SK-N-SH treated with all-trans-retinoic acid at 6 μM for 48 hours (cell line): ENCODE results near the gene ST6GAL1.
"Not testable (repeated sequence)": the region's sequence is repeated elsewhere in the genome, so short reads cannot be mapped to it uniquely, and the experiment has no call there.

Experiments
- ATAC-seq: fragments of 200-7000 bp; cut with Tn5 transposase; 3 replicates; pipeline ENCODE4 v1.9.1; 2020; ENCODE audit warnings: mild to moderate bottlenecking, moderate library complexity
- ARNTL ChIP-seq: fragments of 450-650 bp; formaldehyde crosslinking; IDR thresholded peaks from 2 replicates; pipeline ENCODE4 v1.5.0; 2020; ENCODE audit warnings: low read depth, mild to moderate bottlenecking, moderate library complexity, borderline replicate concordance
- BACH2 ChIP-seq: fragments of 250-450 bp; sonication (Bioruptor Pico); IDR thresholded peaks from 2 replicates; pipeline ENCODE4 v1.9.0; 2021; ENCODE audit warnings: mild to moderate bottlenecking, borderline replicate concordance
- CREB5 ChIP-seq: fragments of 250-450 bp; sonication (Bioruptor Pico); IDR thresholded peaks from 2 replicates; pipeline ENCODE4 v1.5.1; 2020; ENCODE audit warnings: low read depth, mild to moderate bottlenecking, moderate library complexity
- CSDC2 ChIP-seq: fragments of 250-450 bp; sonication (Bioruptor Pico); IDR thresholded peaks from 2 replicates; pipeline ENCODE4 v1.5.0; 2020; ENCODE audit warnings: mild to moderate bottlenecking, moderate library complexity
- ESRRG ChIP-seq: fragments of 250-450 bp; sonication (Bioruptor Pico); IDR thresholded peaks from 2 replicates; pipeline ENCODE4 v1.6.1; 2021; ENCODE audit warnings: mild to moderate bottlenecking
- GLIS3 ChIP-seq: fragments of 250-450 bp; sonication (Bioruptor Pico); IDR thresholded peaks from 2 replicates; pipeline ENCODE4 v1.5.0; 2020; ENCODE audit warnings: mild to moderate bottlenecking, moderate library complexity
- ISL1 ChIP-seq: fragments of 250-450 bp; sonication (Bioruptor Pico); IDR thresholded peaks from 2 replicates; pipeline ENCODE4 v2.1.2; 2022; ENCODE audit warnings: mild to moderate bottlenecking, moderate library complexity
- OSR1 ChIP-seq: fragments of 250-450 bp; sonication (Bioruptor Pico); IDR thresholded peaks from 2 replicates; pipeline ENCODE4 v1.8.0; 2022; ENCODE audit warnings: moderate library complexity, mild to moderate bottlenecking, inconsistent platforms
- POU6F1 ChIP-seq: fragments of 250-450 bp; sonication (Bioruptor Pico); IDR thresholded peaks from 2 replicates; pipeline ENCODE4 v1.8.0; 2021; ENCODE audit warnings: low read depth, mild to moderate bottlenecking, moderate library complexity, borderline replicate concordance
- PPARA ChIP-seq: fragments of 250-450 bp; sonication (Bioruptor Pico); IDR thresholded peaks from 2 replicates; pipeline ENCODE4 v1.5.0; 2020; ENCODE audit warnings: mild to moderate bottlenecking, borderline replicate concordance
- RARB ChIP-seq: fragments of 250-450 bp; sonication (Bioruptor Pico); IDR thresholded peaks from 2 replicates; pipeline ENCODE4 v1.8.0; 2021; ENCODE audit warnings: mild to moderate bottlenecking, moderate library complexity
- SNAI2 ChIP-seq: fragments of 250-450 bp; sonication (Bioruptor Pico); IDR thresholded peaks from 2 replicates; pipeline ENCODE4 v1.5.0; 2020; ENCODE audit warnings: mild to moderate bottlenecking, moderate library complexity
- TCF4 ChIP-seq: fragments of 250-450 bp; sonication (Bioruptor Pico); IDR thresholded peaks from 2 replicates; pipeline ENCODE4 v1.8.0; 2021; ENCODE audit warnings: mild to moderate bottlenecking, moderate library complexity, borderline replicate concordance
- TOX ChIP-seq: fragments of 250-450 bp; sonication (Bioruptor Pico); IDR thresholded peaks from 2 replicates; pipeline ENCODE4 v1.8.0; 2021; ENCODE audit warnings: mild to moderate bottlenecking, moderate library complexity, borderline replicate concordance
- ZC3H10 ChIP-seq: fragments of 250-450 bp; sonication (Bioruptor Pico); IDR thresholded peaks from 2 replicates; pipeline ENCODE4 v1.5.1; 2021; ENCODE audit warnings: mild to moderate bottlenecking, moderate library complexity
- ZFP3 ChIP-seq: fragments of 250-450 bp; sonication (Bioruptor Pico); IDR thresholded peaks from 2 replicates; pipeline ENCODE4 v1.5.0; 2020; ENCODE audit warnings: mild to moderate bottlenecking, moderate library complexity
- ZFP30 ChIP-seq: fragments of 450-650 bp; formaldehyde crosslinking; IDR thresholded peaks from 2 replicates; pipeline ENCODE4 v1.5.0; 2022; ENCODE audit warnings: mild to moderate bottlenecking, moderate library complexity
- ZNF565 ChIP-seq: fragments of 450-650 bp; formaldehyde crosslinking; conservative IDR thresholded peaks from 2 replicates; pipeline ENCODE4 v1.5.0; 2020; ENCODE audit warnings: low read depth, mild to moderate bottlenecking, moderate library complexity
- ZNF8 ChIP-seq: fragments of 450-650 bp; formaldehyde crosslinking; IDR thresholded peaks from 2 replicates; pipeline ENCODE4 v1.5.0; 2020; ENCODE audit warnings: mild to moderate bottlenecking, moderate library complexity
- TF ChIP-seq, protein P1 (sequence below): fragments of 250-450 bp; sonication (Bioruptor Pico); IDR thresholded peaks from 2 replicates; pipeline ENCODE4 v1.5.1; 2021; ENCODE audit warnings: mild to moderate bottlenecking, moderate library complexity
- TF ChIP-seq, protein P2 (sequence below): fragments of 250-450 bp; sonication (Bioruptor Pico); IDR thresholded peaks from 2 replicates; pipeline ENCODE4 v1.8.0; 2020; ENCODE audit warnings: mild to moderate bottlenecking, moderate library complexity, borderline replicate concordance

ST6GAL1 gene

DNA sequence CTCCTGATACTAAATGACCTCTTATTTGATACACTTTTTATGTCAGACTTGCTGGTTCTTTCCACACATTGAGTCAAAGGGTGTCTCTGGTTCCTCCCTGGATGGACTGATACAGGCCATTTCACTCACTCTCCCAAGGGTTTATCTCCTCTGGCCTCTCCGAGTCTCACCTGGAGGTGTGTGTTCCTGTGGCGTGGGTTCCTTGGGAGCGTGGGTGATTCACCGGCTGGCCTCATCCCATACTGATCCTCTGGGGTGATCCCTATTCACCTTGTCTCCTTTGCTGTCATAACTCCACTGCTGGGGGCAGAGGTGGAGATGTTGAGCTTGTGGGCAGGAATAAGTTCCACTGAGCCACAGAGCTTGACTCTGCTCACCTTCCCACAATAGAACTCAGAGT, 61.1 kb downstream of the ST6GAL1 start (continued):
- TF ChIP-seq TOX (CRISPR knock-in tag) = no peak
- TF ChIP-seq ISL1 (CRISPR knock-in tag) = no peak
- no peak for TF ChIP-seq ZC3H10 (CRISPR knock-in tag)
- TF ChIP-seq PPARA (CRISPR knock-in tag) = no peak
- TF ChIP-seq BACH2 (CRISPR knock-in tag) = no peak
- TF ChIP-seq, protein P1, sequence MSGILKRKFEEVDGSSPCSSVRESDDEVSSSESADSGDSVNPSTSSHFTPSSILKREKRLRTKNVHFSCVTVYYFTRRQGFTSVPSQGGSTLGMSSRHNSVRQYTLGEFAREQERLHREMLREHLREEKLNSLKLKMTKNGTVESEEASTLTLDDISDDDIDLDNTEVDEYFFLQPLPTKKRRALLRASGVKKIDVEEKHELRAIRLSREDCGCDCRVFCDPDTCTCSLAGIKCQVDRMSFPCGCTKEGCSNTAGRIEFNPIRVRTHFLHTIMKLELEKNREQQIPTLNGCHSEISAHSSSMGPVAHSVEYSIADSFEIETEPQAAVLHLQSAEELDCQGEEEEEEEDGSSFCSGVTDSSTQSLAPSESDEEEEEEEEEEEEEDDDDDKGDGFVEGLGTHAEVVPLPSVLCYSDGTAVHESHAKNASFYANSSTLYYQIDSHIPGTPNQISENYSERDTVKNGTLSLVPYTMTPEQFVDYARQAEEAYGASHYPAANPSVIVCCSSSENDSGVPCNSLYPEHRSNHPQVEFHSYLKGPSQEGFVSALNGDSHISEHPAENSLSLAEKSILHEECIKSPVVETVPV = no peak
- TF ChIP-seq ARNTL (CRISPR knock-in tag) = no peak
- TF ChIP-seq CSDC2 = no peak
- TF ChIP-seq TCF4 (CRISPR knock-in tag) = no peak
- TF ChIP-seq ZNF8 (CRISPR knock-in tag) = no peak
- TF ChIP-seq ZFP30 (CRISPR knock-in tag) = no peak

GRCh38 chr3:186992096-186992495, 61.8 kb downstream of the ST6GAL1 start:
- ATAC-seq = not testable (repeated sequence)

DNA sequence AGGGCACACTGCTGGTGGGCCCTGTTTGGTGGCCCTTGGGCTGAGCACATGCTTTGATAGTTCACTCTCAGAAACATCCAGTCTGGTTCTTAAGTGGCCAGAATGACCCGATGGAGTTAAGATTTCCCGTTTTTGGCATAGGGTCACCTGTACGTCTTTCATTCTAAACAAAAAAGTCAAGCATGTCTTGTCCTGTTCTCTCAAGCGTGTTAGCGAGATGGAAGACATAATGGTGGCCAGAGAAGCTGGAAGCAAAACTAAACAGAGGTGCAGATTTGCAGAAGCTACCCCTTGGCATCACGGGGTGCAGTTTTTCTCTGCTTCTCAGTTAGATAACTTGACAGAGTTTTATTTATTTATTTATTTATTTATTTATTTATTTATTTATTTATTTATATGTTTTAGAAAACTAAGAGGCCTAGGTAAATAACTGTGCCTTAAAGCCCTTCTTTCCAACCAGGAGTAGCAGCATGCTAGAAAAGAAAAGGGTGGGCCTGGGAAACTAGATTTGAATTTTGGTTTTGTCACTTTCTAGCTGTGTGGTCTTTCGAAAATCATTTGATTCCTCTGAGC, 63.0 kb downstream of the ST6GAL1 start:
- no peak for TF ChIP-seq ISL1 (CRISPR knock-in tag)
- no peak for ATAC-seq

DNA sequence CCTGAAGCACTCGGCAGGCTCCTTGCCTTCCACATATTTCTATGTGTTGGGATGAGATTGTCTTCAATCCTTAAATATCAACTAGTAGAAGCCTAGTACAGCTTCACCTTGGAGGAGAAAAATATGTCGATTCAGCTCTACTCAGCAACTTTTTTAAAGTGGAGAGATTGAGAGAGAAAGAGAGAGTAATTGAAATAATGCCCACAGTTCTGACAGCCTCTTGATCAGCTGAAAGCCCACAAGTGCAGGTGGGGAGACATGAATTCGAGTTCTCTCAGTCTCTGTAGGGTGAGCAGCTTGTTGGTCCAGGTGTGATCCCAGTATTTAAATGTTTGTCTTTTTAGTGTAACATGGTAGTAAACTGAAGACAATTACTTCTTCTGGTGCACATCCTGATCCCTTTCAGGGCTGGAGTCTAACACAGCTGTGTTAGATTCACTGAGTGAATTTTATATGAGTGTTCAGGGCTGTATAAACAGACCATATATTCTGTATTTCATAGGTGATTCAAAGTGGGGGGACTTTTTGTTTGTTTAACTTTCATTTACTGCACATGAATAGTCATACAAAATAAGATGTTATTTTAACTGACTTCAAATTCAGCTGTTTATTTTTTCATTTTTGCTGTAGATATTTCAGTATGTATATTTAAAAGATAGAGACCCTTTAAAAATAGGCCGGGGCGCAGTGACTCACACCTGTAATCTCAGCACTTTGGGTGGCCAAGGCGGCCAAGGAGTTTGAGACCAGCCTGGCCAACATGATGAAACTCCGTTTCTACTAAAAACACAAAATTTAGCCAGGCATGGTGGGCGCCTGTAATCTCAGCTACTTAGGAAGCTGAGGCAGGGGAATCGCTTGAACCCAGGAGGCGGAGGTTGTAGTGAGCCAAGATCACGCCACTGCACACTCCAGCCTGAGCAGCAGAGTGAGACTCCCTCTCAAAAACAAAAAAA, 64.0 kb downstream of the ST6GAL1 start:
- no peak for ATAC-seq
- TF ChIP-seq ESRRG (CRISPR knock-in tag) = no peak
- no peak for TF ChIP-seq RARB (CRISPR knock-in tag)
- TF ChIP-seq GLIS3 (CRISPR knock-in tag) = no peak

DNA sequence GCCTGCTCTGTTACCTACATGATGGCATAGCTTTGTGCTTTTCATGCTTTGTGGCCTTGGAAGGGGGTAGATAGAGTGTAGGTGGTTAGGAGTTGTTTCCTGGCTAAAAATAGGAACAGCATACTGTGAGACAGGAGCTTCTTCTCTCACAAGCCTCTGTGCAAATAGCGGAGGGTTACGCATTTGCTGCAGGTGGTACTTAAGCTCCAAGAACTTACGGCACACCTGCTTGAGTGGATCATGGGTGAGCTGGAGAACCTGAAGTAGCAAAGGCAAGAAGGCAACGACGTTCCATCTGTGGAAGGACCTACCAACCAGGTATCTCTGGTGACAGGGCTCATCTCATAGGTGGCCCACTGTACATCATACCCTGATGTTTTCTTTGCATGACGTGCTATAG, 66.0 kb downstream of the ST6GAL1 start:
- no peak for ATAC-seq
- TF ChIP-seq ZNF565 (CRISPR knock-in tag) (no peak), ZFP30 (CRISPR knock-in tag) (no peak), CREB5 (CRISPR knock-in tag) (no peak), SNAI2 (CRISPR knock-in tag) (no peak)

DNA sequence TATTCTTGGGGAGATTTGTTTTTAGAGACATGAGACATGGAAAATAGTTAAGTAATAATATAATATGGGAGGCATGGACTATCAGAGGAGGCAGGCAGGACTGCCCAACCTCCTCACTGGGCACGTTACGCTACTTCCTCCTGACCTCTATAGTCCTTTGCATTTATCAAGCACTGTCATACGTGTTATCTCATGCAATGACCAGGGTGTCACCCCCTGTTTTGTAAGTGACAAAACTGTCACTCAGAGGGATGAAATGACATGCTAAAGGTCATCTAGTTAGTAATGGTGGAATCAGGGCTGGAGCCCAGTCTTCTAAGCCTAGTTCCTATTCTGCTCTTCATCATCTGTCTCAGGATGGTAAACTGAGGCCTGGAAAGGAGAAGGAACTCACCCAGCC, 66.7 kb downstream of the ST6GAL1 start:
- TF ChIP-seq ZFP30 (CRISPR knock-in tag) (no peak), ISL1 (CRISPR knock-in tag) (no peak), ESRRG (CRISPR knock-in tag) (no peak), ZNF8 (CRISPR knock-in tag) (no peak)
- ATAC-seq = no peak

DNA sequence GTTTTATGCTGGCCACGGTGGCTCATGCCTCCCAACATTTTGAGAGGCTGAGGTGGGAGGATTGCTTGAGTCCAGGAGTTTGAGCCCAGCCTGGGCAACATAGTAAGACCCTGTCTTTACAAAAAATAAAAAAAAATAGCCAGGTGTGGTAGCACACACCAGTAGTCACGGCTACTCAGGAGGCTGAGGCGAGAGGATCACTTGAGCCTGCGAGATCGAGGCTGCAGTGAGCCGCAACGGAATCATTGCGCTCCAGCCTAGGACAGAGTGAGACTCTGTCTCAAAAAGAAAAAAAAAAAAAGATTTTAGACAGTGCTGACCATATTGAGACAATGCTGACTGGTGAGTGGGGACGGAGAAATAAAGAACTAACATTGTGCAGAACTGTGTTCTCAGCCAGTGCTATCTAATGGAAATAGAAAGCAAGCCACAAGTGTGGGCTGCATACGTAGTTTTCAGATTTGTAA, 67.2 kb downstream of the ST6GAL1 start:
- no peak for ATAC-seq
- no peak for TF ChIP-seq OSR1 (CRISPR knock-in tag)
- TF ChIP-seq SNAI2 (CRISPR knock-in tag) = no peak
- TF ChIP-seq, protein P1 = no peak
- TF ChIP-seq, protein P2, sequence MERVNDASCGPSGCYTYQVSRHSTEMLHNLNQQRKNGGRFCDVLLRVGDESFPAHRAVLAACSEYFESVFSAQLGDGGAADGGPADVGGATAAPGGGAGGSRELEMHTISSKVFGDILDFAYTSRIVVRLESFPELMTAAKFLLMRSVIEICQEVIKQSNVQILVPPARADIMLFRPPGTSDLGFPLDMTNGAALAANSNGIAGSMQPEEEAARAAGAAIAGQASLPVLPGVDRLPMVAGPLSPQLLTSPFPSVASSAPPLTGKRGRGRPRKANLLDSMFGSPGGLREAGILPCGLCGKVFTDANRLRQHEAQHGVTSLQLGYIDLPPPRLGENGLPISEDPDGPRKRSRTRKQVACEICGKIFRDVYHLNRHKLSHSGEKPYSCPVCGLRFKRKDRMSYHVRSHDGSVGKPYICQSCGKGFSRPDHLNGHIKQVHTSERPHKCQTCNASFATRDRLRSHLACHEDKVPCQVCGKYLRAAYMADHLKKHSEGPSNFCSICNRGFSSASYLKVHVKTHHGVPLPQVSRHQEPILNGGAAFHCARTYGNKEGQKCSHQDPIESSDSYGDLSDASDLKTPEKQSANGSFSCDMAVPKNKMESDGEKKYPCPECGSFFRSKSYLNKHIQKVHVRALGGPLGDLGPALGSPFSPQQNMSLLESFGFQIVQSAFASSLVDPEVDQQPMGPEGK = no peak
- no peak for TF ChIP-seq RARB (CRISPR knock-in tag)
- no peak for TF ChIP-seq BACH2 (CRISPR knock-in tag)
- no peak for TF ChIP-seq GLIS3 (CRISPR knock-in tag)
- TF ChIP-seq TCF4 (CRISPR knock-in tag) = no peak
- no peak for TF ChIP-seq ZNF565 (CRISPR knock-in tag)
- no peak for TF ChIP-seq TOX (CRISPR knock-in tag)
- no peak for TF ChIP-seq CSDC2
- TF ChIP-seq ESRRG (CRISPR knock-in tag) = no peak
- TF ChIP-seq PPARA (CRISPR knock-in tag) = no peak
- no peak for TF ChIP-seq POU6F1 (CRISPR knock-in tag)
- TF ChIP-seq ZC3H10 (CRISPR knock-in tag) = no peak
- TF ChIP-seq ZFP3 = no peak
